Left kidney (tissue), 2 donors: ENCODE data around the gene MTMR12. TPM values are rescaled to one million over a fixed set of nuclear protein-coding genes. Genes with fewer than 3 reads are reported as not detected.
"Not testable (repeated sequence)": the region's sequence is repeated elsewhere in the genome, so short reads cannot be mapped to it uniquely, and the experiment has no call there.

Source experiments
- DNase-seq: peaks from one replicate; pipeline ENCODE4 v3.0.0-alpha.2; 2013
- polyA plus RNA-seq: library from polyadenylated mRNA; unstranded; fragments of 120-200 nt; gene quantifications from one replicate; pipeline ENCODE4 v1.2.1, GENCODE V29; 2013; ENCODE audit not compliant: insufficient read length

The MTMR12 gene
- polyA plus RNA-seq, 1 donor: 38.4 TPM

GRCh38 chr5:32297181-32298058 lies 15.3 kb downstream of the MTMR12 start:
- DNase-seq: no peak

- DNase-seq: not testable (repeated sequence)
Observed at GRCh38 chr5:32295966-32296772, 16.6 kb downstream of the MTMR12 start.

GRCh38 chr5:32291591-32291990 lies 21.1 kb downstream of the MTMR12 start:
- no peak for DNase-seq

- DNase-seq: no peak
Observed at GRCh38 chr5:32290922-32291321, 21.8 kb downstream of the MTMR12 start.

- DNase-seq: not testable (repeated sequence)
Observed at GRCh38 chr5:32290501-32290900, 22.2 kb downstream of the MTMR12 start.

GRCh38 chr5:32289986-32290385 lies 22.8 kb downstream of the MTMR12 start:
- DNase-seq: not testable (repeated sequence)

- not testable (repeated sequence) for DNase-seq
Observed at GRCh38 chr5:32288135-32288534, 24.6 kb downstream of the MTMR12 start.

GRCh38 chr5:32287525-32287924 lies 25.2 kb downstream of the MTMR12 start:
- not testable (repeated sequence) for DNase-seq

- DNase-seq: no peak
Observed at GRCh38 chr5:32285510-32286138, 27.1 kb downstream of the MTMR12 start.

GRCh38 chr5:32283539-32284377 lies 29.0 kb downstream of the MTMR12 start:
- DNase-seq: no peak

GRCh38 chr5:32283061-32283460 lies 29.7 kb downstream of the MTMR12 start:
- no peak for DNase-seq

GRCh38 chr5:32282633-32283032 lies 30.1 kb downstream of the MTMR12 start:
- no peak for DNase-seq

GRCh38 chr5:32281378-32282133 lies 31.2 kb downstream of the MTMR12 start:
- not testable (repeated sequence) for DNase-seq

GRCh38 chr5:32280656-32281081 lies 32.1 kb downstream of the MTMR12 start:
- no peak for DNase-seq

GRCh38 chr5:32279786-32280185 lies 33.0 kb downstream of the MTMR12 start:
- DNase-seq: no peak

- DNase-seq: no peak
Observed at GRCh38 chr5:32279223-32279622, 33.5 kb downstream of the MTMR12 start.

- no peak for DNase-seq
Observed at GRCh38 chr5:32278406-32278805, 34.3 kb downstream of the MTMR12 start.

- DNase-seq: no peak
Observed at GRCh38 chr5:32277798-32278197, 34.9 kb downstream of the MTMR12 start.

- DNase-seq: no peak
Observed at GRCh38 chr5:32276173-32276853, 36.4 kb downstream of the MTMR12 start.

GRCh38 chr5:32275396-32275741 lies 37.4 kb downstream of the MTMR12 start:
- DNase-seq: no peak
